Kidney glomerular epithelial cell (primary cell): ENCODE results near the gene AUTS2.

Source experiments
- DNase-seq: peaks from one replicate; lab custom pipeline; 2025; lab: John Stamatoyannopoulos, UW

AUTS2 gene

DNA sequence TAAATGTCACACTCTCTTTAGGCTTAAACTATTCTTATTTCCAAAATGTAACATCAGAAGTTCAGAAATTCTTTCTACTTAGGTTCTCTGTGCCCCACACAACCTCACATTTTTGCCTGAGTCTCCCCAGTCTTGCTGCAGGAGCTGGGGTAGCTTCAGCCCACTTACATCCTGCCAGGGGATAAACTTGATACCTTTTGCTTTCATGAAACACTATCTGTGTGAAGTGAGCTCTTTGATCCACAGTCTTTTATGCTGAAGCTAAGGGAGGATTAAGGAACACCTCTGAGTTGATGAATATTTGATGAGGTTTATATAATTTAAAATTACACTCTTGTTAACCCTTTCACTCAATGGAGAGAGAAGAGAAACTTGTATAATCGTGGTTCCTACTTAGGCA, 341.0 kb downstream of the AUTS2 start:
- DNase-seq, result no peak

DNA sequence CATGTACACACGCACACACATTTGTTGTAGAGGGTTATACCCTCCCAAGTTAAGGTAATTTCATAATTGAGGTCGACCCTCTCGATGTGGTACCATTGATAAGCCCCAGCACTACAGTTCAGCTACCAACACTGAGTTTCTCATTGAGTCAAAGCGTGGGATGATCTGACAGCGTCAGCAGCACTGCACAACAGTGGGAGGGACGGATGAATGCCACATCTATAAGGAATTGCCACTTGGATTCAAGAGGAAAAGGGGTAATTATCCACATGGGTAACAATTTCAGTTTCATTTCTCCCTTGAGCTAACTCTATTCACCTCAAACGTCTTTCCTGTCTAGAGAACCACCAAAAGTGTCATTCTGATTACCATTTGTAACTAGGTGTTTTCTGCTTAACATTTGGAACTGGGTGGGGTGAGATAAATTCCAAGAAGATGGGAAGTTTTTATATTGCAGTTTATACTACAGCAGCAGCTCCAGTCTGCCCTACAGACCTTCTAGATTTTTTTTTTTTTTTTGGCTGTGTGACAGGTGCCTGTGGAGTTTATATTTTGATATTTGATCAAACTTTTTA, 342.9 kb downstream of the AUTS2 start:
- no peak for DNase-seq

DNA sequence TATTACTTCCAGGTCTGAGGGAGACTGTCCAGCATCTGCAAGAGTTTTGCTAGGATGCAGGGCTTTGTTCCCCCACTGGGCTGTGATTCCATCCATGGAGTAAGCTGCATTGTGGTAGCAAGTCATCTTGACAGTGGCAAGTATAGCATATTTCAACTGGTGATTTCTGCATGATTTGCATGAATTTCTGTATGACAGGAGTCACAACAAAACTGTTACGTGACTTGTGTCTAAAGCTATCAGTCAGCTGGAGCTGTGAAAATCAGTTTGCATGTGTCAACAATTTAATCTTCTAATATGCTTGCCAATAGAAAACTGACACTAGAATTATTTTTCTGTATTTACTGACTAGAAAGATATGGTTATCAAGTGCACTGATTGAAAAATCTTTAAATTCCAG, 344.3 kb downstream of the AUTS2 start:
- DNase-seq, result no peak

DNA sequence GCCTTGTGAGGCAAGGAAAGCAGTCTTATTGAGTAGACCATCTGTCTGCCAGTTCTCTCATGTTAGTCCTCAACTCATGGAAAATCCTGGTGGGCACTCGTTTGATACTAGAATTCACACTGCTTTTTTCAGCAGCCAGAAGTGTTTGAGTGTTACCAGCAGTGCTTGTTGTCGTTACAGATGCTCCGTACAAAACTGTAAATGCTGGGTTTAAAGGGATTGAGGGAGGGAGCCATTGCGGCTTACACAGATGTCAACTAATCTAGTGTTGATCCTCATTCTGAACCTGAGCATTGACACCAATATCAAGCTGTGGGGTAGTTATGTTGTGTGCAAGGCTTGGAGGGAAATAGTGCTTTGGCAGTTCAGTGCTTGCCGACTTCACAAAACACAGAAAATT, 348.6 kb downstream of the AUTS2 start:
- no peak for DNase-seq

DNA sequence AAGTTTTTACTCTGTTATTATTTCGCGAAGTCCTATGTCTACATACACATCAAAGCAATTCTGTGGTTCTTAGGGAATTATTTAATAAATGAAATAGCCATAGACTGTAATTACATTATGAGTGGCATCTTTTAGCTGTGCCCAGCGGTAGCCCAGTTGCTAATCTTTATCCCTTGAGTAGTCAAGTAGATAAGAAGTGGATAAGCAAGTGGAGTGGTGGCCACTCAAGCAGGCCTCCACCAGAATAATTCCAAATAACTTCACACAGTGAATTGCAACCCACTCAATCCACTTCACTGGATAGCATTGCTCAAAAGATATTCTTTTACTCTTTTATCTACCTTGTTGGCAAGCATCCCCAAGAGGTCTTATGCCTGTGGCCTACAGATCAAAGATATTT, 349.7 kb downstream of the AUTS2 start:
- DNase-seq, result no peak

DNA sequence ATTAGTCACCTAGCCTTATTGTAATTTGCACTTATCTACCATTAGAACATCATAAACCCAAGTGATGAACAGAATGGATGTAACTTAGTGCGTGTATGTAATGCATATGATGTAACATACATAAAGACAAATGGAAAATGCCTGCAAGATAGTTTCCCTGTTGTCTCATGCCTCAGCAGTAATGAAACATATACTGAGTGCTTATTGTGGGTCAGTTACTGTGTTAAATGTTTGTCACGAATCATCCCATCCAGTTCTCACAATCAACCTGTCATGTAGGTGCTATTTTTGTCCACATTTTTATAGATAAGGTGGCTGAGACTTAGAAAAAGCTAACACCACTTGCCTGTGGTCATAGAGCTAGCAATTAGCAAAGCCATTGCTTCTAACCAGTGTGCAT, 350.8 kb downstream of the AUTS2 start:
- DNase-seq, result no peak

DNA sequence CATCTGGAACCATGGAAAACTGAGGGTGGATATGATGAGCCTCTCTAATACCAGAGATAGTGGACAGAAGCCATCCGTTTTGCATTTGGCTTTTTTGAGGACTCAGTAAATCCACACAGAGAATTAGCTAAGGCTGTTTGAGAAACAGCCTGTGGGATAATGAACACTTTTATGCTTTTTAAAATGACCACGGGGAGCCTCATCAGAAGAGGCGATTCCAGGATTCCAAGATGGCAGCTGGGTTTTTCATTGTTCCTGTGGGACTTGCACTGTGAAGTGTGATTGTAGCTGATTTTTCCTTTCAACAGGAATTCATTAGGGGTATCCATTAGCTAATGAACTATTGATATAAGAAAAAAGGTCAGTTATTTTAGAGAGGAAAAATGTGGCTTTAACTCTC, 353.2 kb downstream of the AUTS2 start:
- DNase-seq, result no peak

DNA sequence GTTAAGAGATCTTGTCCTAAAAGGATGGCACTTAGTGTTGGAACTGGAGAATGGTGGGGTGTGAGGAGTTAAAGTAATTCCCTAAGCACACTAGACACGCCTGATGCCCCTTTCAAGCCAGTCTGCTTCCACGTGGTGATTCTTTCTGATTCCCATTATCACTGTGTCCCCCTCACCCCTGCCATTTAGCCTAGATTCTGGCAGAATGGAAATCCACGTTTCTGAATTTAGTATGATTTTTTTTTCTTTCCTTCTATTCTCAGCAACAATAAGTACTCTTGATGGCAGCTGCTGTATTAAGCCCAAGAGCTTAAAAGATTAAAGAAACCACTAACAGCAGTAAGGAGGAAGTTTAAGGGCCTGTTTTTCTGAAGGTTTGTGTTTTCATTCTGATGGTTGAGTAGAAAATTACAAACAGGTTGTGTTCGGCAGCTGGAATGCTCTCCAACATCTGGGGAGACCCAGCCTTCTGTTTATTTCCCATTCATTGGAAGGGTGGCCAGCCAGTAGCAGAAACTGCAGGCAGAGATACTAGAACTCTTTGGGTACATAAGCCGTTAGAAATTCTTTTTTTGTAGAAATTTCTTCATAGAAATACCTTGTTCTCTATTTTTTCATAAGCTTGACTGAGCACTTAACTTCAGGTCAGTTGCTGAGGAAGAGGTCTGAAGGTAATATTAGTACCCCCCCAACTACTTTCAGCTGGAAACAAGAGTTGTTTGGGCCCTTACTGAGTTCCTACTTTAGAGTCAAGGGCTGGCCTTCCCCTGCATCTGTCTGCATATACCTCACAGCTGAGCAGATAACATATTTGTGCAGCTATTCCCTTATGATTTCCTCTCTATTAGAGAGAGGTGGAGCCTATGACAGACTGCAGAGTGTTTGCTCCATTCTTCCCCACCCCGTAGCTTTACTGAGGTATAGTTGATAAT, 355.1 kb downstream of the AUTS2 start:
- DNase-seq, result no peak

DNA sequence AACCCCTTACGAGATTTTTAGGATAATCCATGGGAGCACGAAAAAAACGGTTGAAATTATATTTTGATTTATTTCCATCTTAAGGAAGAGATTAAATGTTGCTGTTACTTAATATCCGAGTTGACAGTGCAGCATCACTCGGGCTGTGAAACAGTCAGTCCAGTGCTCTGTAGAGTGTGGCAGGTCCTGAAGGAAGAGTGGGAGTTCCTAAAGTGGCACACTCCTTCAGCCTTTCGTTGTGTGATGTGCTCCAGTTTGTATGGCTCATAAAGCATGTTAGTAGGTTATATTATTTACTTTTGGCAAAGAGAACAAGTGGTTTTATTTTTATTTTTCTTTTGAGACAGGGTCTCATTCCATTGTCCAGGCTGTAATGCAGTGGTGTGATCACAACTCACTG, 358.3 kb downstream of the AUTS2 start:
- DNase-seq, result no peak

DNA sequence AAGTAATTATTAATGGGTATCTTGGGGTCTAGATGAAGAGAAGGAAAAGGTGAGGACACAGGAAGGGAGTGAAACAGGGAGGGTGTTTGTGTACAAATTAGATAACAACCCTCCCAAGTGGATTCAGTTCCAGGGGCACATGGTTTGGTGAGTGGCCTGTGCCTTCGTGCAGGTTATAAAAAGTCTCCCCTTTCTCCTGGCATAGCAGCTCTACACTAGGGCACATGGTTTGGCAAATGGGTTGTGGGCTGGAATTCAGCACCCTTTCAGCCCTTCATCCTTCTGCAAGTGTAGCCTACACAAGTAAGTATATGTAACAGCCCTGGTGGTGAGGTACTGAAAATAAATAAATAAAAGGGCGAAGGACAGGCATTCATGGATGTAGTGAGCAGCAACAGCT, 359.4 kb downstream of the AUTS2 start:
- no peak for DNase-seq

DNA sequence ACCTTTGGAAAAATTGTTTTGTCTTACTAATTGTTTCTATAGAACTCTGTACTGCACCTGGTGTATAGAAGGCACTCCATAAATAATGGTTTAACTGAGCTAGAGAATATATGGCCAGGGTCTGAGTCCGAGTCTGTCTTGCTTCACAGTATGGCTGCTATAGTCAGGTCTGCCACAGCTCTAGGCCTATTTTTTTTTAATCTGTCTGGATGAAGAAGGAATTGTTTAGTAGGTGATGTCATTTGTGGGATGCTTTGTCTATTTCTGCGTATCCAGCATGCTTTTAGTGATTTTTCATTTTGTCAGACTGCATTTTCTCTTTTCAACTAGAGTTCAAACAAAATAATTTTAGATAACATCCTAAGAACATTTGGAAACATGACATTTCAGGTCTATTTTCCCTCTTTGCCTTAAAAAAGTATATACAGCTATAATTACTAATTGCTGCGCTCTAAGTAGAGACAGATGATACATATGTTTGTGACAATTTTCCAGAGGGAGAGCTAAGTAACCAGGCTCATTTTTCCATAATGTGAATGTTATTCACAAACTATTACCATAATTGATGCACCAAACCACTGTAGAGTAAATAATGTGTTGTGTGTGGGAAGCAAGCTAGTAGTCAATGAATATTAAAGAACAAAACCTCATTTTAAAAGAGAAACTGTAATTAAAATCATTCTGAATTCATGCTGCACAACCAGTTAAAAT, 361.7 kb downstream of the AUTS2 start:
- DNase-seq, result no peak

DNA sequence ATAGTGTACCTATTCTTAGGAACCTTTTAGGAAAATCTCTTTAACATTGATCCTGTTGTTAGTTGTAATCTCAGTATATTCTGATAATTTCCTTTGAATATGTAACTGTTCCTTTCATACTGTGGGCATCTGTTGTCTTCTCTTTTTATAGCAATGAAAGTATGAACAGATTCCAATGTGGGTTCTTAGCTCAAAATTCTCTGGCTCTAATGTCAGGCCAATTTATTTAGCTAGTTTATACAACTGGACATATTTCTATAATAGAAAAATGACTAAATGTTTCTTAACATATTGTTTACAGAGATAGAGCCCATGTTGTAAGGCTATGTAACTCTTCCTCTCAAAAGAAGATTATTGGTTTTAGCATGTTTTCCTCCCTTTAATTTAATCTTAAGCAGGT, 363.2 kb downstream of the AUTS2 start:
- no peak for DNase-seq

DNA sequence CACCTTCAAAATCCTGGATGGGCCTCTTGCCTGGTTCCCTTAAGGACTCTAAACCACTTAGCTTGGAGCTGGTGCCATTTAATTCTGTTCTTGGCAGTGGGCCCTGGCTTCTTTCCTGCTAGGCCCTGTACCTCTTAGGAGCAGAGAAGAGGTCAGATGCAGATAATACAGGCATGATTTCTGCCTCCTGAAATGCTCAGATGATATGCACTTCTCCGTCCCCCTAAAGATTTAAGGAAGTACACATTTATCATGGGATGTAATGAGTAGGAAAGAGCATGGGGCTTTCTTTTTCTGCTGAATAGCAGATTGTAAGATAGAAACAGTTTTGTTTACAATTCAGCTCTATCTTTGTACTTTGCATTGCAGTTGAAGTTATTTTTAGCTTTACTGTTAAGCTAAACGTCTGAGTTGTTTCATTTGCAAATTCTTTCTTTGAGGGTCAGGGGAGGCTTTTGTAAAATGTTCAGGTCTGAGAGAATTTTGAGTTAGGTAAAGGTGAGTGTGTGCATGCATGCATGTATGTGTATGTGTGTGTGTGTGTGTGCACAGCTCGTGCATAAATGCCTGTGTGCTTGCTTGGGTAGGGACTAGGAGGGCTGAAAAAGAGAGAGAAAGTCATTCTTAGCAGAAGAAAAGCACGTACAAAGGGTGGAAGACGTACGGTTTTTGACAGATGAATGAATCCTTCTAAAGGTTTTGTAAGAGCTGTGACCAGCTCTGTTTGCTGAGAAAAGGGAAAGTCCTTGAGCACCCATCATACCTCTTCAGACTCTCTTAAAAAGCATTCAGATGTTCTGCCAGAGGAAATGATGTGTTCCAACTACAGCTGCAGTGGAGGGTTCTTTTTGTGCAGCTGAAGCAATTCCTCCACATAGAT, 364.2 kb downstream of the AUTS2 start:
- no peak for DNase-seq

DNA sequence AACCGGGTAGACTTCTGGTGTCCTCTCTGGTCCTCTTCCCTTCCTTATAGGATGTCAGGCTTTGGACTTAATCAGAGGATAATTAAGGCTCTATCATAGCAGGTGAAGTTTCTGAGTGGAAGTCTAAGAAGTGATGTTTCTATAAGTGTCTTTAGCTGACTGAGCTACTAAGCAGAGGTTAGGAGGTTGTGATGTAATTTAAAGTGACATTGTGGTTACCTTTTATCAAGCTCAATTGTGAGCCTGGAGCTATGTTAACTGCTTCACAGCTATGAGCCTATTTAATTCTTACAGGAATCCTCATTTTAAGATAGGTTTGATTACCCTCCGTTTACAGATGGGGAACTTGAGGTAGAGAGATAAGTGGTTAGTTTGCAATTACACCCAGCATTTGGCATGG, 365.1 kb downstream of the AUTS2 start:
- no peak for DNase-seq

DNA sequence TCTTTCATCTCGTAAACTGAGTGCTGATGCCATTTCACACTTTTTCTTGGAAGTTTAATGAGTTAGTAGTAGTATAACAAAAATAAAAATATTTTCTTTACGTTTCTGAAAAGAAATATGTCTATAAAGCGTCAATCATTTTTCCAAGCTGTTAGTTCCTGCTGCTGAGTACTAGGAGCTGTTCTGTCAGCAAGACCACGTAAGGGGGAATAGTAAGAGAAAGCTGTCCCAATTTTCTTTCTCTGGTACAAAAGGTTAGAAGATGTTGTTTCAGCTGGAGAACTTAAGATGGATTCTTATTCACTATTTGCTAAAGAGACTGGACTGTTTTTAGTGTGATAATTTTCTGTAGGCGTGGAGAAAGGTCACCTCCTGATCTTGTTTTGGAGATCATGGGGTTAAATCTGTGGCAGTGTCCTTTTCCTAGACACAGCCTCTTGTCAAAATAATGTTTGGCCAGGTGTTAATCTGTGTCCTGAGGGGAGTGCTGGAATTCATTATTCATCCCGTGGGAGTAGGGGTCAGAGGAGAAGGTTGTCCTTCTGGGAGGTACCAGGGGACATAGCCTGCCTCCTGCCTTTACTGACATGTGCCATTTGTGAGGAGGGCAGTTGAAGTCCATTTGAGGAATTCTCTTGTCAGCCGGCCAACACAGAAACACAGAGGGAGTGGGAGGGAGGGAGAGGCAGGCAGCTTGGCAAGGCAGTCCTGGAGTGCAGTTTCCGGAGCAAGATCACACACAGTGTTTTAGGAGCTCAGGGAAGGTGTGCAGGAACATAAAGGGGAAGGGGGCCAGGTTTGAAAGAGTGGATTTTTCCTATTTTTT, 368.7 kb downstream of the AUTS2 start:
- DNase-seq, result no peak

DNA sequence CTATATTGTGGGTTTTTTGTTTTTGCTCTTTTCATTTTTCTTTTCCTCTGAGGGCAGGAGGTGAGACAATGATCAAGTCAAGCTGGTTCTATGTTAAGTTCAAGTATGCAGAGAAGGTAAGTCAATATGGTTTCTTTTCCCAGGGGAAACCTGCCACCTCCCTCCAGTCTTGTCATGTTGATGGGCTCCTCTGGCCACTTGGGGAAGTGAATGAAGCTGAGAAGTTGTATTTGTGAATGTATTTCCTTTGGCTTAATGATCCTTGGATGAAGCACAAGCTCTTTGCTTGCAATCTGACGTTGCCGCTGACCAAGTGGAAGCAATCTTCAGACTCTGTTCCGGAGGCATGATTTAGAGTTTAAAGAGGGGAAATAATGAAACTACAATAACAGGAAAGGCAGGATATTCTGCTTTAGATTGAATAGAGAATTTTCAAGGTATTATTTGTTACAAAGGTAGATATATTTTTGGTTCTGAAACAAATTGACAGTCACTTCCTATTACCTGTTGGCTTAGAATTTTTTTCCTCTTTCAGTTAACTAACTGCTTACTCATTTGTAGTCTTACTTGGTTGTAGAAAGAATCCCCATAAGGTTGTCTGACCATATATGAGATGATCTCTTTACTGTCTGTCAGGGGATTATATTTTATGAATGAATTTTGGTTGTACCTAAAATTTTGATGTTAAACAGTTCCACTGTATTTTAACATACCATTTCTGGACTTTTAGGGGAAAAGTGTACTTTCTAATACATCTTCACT, 369.6 kb downstream of the AUTS2 start:
- DNase-seq, result peak; percentile 23

DNA sequence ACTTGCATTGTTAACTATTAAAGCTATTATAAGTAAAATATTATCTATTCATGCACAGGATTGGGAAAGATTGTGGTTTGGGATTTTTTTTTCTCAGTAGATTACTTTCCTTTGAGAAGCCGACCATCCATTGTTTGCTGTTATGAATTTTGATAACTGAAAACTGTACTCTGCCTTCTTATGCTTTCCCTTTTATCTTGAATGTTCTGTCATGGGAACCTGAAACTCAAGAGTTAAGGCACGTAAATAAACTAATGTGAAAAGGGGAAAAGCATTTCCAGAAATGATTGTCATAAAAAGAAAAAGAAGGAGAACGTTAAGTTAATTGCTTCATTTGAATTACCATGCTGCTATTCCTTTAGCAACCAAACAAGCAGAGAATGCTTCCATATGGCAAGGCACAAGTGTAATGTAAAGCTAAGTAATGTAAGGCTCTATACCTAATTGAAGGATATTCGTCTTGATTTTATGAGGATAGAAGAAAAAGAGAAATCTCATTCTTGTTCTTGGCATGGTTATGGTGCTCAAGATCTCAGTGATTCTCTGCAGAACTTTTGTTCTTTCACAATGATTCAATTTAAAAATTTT, 370.8 kb downstream of the AUTS2 start:
- no peak for DNase-seq

DNA sequence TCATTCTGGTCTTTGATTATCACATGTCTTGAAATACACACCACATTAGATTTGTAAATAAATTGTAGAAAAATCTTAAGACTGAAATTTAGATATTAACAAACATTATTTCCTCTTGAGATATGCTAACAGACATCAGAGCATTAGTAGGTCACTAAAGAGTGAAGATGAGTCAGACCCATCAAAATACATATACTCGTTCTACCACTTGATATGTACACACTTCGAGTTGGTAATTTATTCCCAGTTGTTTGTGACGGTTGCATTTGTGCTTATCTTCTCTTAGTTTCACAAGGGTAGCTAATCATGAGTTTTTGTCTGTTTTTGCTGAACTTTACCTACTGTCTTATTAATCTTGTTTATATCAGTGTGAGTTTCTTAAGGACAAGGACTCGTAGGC, 383.4 kb downstream of the AUTS2 start:
- DNase-seq, result no peak

DNA sequence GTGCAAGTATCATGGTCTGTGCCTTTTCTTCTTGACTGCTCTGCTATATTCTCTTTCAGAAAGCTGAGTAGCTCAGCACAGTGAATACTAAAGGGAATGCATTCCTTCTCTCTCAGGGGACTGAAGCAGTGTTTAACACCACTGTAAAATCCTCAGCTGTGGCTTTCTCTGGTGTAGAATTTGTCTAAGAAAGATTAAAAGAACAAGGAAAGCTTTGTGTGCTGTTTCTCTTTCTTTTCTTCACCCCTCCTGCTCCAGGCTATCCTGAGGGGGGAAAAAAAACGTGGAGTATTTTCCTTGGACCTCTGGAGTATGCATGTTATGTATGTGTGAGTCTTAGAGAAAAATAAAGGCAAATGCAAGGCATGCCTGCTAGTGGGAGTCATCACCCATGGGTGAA, 383.9 kb downstream of the AUTS2 start:
- DNase-seq, result no peak

DNA sequence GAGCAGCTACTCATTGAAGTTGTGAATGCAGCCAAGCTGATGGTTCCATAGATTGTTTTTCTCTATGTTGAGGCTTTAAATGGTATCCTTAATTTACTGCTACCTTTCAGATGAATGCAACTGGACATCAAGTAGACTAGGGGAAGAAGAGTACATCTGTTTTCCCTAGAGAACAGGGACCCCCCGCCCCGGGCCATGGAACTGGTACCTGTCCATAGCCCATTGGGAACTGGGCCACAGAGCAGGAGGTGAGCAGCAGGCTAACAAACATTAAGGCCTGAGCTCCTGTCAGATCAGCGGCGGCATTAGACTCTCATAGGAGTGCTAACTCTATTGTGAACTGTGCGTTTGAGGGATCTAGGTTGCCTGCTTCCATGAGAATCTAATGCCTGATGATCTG, 391.3 kb downstream of the AUTS2 start:
- DNase-seq, result no peak
